ENCODE data around the gene POLR3K.
"Not testable (repeated sequence)": the region's sequence is repeated elsewhere in the genome, so short reads cannot be mapped to it uniquely, and the experiment has no call there.

POLR3K gene

GRCh38 chr16:42069-42457, 11.3 kb downstream of the POLR3K start:
- DNase-seq = no peak

GRCh38 chr16:41439-42068, 11.9 kb downstream of the POLR3K start:
- no peak for DNase-seq

- peak; percentile 66 to 81 for DNase-seq
These were observed 14.2 kb downstream of the POLR3K start for GRCh38 chr16:38941-39892.

DNA sequence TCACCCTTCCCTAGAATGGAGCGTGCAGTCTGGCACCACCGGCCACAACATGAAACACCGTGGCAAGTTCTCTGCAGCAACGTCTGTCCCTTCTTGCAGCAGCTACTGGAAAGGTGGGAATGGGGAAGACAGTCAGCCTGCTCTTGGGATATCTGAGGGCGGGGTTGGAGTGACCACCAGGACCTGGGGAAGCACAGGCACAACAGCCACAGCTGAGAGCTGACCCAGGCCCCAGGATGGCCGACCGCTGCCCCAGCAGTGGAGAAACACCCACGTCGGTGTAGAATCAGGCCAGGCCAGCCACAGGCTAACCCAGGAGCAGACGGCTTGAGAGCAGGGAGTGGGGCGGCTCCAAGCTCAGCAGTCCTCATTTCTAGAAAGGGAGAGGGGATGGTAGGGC, 15.2 kb downstream of the POLR3K start:
- DNase-seq = not testable (repeated sequence)

DNA sequence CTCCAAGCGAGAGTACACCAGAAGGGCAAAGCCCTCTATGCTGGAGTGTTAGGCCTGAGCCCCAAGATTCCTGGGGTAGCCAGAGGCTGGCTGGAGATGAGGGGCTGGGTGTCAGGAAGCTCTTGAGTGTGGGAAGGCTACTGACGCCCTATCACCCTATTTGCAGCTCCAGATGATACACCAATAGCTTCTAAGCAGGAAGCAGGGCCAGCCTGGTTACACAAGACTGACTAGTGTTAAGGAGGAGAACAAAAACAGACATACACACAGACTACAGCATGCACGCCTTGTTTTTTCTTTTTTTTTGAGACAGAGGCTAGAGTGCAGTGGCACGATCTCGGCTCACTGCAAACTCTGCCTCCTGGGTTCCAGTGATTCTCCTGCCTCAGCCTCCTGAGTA, 15.9 kb downstream of the POLR3K start:
- DNase-seq = no peak

GRCh38 chr16:36336-36984, 16.9 kb downstream of the POLR3K start:
- DNase-seq = no peak

- DNase-seq = no peak
These were observed 17.6 kb downstream of the POLR3K start for GRCh38 chr16:35678-36305.

GRCh38 chr16:35011-35677, 18.3 kb downstream of the POLR3K start:
- peak in 1 of 2 donors; percentile 54 for DNase-seq

GRCh38 chr16:34648-34987, 18.8 kb downstream of the POLR3K start:
- DNase-seq = no peak

GRCh38 chr16:33877-34647, 19.3 kb downstream of the POLR3K start:
- DNase-seq = no peak

- DNase-seq = not testable (repeated sequence)
These were observed 20.1 kb downstream of the POLR3K start for GRCh38 chr16:33154-33876.

DNA sequence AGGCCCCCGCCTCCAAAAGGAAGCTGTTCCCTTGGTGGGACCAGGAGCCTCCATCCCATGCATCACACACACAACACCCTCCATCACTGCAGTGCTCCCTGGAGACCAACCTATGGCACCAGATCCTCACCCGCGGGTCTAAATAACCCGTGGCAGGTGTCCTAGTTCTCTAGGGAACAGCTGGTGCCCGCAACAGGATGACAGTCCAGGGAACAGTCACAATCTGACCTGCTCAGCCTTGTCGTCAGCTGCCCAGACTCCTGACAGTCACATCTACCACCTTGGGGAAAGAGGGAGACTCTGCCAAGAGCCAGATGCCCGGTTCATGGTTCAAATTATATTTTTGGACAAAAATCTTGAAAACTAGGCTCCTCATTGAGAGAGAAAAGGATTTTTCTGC, 22.8 kb downstream of the POLR3K start:
- DNase-seq = not testable (repeated sequence)

DNA sequence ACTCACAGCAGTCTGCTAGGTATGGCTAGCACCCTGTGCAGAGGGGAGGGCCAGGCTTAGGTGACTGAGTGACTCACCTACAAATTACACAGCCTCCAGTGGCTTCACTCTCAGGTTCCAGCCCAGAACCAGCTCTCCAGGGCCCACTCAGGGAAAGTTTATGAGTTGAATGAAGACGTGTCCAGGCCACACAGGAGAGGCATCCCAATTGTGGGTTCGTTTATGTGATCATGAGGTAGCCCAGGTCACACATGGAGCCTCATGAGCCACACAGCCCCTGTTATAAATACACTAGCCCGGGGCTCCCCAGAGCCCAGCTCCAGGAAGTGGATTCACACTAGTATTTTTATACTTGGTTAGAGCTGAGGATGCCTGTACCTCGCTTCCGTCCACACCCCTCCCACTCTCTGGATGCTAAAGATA, 27.5 kb downstream of the POLR3K start:
- not testable (repeated sequence) for DNase-seq

DNA sequence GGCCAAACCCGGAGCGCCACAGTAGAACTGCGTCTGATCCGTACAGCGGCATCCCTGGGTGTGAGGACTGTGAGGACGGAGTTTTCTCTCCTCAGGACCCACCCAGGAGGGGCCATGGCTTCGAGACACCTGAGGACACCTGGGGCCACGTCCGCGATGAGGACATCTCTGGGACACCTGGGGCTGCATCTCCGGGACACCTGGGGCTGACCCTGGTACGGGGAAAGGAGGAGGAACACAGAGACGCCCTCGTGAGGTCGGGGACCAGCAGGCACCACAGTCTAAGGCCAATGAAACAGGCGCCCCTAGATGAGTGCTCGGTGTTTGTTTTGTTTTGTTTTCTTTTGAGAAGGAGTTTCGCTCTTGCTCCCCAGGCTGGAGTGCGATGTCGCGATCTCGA, 29.3 kb downstream of the POLR3K start:
- not testable (repeated sequence) for DNase-seq

DNA sequence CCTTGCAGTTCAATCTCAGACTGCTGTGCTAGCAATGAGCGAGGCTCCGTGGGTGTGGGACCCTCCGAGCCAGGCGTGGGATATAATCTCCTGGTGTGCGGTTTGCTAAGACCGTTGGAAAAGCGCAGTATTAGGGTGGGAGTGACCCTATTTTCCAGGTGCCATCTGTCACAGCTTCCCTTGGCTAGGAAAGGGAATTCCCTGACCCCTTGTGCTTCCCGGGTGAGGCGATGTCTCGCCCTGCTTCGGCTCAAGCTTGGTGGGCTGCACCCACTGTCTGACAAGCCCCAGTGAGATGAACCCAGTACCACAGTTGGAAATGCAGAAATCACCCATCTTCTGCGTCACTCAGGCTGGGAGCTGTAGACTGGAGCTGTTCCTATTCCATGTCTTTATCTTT, 32.5 kb downstream of the POLR3K start:
- DNase-seq = not testable (repeated sequence)

GRCh38 chr16:17062-17765, 36.2 kb downstream of the POLR3K start:
- DNase-seq = not testable (repeated sequence)

GRCh38 chr16:10772-11171, 42.6 kb downstream of the POLR3K start:
- DNase-seq = peak; percentile 94 to 95

DNA sequence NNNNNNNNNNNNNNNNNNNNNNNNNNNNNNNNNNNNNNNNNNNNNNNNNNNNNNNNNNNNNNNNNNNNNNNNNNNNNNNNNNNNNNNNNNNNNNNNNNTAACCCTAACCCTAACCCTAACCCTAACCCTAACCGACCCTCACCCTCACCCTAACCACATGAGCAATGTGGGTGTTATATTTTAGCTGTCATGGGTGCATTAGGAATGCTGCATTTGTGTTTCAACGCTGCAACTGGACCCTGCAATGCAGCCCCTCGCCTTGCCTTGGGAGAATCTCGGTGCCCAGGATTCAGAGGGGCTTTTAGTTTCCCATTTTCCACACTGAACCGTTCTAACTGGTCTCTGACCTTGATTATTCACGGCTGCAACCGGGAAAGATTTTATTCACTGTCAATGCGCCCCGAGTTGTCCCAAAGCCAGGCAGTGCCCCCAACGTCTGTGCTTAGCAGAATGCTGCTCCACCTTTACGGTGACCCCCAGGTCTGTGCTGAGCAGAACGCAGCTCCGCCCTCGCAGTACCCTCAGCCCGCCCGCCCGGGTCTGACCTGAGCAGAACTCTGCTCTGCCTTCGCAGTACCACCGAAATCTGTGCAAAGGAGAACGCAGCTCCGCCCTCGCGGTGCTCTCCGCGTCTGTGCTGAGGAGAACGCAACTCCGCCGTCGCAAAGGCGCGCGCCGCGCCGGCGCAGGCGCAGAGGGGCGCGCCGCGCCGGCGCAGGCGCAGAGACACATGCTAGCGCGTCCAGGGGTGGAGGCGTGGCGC, 43.3 kb downstream of the POLR3K start:
- no peak for DNase-seq
